A673 (cell line): Measurements from ENCODE around the gene ACP7.

Source experiments
- EZH2 ChIP-seq: fragments of 200-600 bp; sonication (generic); IDR thresholded peaks from 2 replicates; pipeline ENCODE4 v1.6.1; 2017; ENCODE audit warnings: borderline replicate concordance, low read depth, mild to moderate bottlenecking, mixed read lengths, antibody characterized with exemption, low read length; ENCODE audit not compliant: poor library complexity, severe bottlenecking
- TF ChIP-seq, protein P1 (sequence below): fragments of 300-800, 200-600 bp; sonication (generic); conservative IDR thresholded peaks from 2 replicates; pipeline ENCODE4 v1.5.1; 2017; ENCODE audit warnings: low read depth, mild to moderate bottlenecking, antibody characterized with exemption, low read length, moderate library complexity, mixed read lengths

DNA sequence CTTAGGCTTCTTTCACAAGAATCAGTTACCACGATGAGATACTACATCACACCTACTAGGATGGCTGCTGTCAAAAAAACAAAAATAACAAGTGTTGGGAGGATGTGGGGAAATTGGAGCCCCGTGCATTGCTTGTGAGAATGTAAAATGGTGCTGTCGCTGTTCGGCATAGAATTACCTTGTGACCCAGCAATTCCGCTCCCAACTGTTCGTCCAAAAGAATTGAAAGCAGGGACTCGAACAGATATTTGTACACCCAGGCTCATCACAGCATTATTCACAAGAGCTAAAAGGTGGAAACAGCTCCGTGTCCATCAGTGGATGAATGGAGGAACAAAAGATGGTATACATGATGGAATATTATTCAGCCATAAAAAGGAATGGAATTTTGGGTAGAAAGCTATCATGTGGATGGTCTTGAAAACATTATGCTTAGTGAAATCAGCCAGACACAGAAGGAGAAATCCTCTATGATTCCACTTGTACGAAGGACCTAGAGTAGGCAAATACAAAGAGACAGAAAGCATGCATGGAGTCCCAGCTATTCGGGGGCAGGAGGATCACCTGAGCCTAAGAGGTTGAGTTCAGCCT, 64.9 kb downstream of the ACP7 start:
- TF ChIP-seq, protein P1, sequence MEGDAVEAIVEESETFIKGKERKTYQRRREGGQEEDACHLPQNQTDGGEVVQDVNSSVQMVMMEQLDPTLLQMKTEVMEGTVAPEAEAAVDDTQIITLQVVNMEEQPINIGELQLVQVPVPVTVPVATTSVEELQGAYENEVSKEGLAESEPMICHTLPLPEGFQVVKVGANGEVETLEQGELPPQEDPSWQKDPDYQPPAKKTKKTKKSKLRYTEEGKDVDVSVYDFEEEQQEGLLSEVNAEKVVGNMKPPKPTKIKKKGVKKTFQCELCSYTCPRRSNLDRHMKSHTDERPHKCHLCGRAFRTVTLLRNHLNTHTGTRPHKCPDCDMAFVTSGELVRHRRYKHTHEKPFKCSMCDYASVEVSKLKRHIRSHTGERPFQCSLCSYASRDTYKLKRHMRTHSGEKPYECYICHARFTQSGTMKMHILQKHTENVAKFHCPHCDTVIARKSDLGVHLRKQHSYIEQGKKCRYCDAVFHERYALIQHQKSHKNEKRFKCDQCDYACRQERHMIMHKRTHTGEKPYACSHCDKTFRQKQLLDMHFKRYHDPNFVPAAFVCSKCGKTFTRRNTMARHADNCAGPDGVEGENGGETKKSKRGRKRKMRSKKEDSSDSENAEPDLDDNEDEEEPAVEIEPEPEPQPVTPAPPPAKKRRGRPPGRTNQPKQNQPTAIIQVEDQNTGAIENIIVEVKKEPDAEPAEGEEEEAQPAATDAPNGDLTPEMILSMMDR: no peak
- TF ChIP-seq EZH2: no peak
